NCI-H446 (cell line): ENCODE data around the gene TP53TG5.

Experiments
- DNase-seq, 2 experiments: peaks; one replicate each; lab custom pipeline; 2025; lab: John Stamatoyannopoulos, UW

TP53TG5 gene

GRCh38 chr20:45323731-45324130 is 54.4 kb downstream of the TP53TG5 start:
- DNase-seq, result no peak

- peak; percentile 7 to 24 for DNase-seq
These were observed 55.2 kb downstream of the TP53TG5 start for GRCh38 chr20:45322952-45323383.
